K562 (cell line): Measurements from ENCODE around the gene LRRTM4. TPM values are rescaled to one million over a fixed set of nuclear protein-coding genes. Genes with fewer than 3 reads are reported as not detected.

Experiments
- ATAC-seq: fragments of 200-7000 bp; cut with Tn5 transposase; 3 replicates; pipeline ENCODE4 v1.9.1; 2020; ENCODE audit warnings: moderate library complexity
- BruUV-seq: library from RNA; stranded (reverse); fragments of 400-500 nt; replicated peaks from 2 replicates; lab custom pipeline; 2021; lab: Mats Ljungman, UMichigan
- CTCF ChIA-PET: fragments of 300-600 bp; formaldehyde crosslinking; extraction: SDS; loops from one replicate; lab custom pipeline; 2021; ENCODE audit warnings: low intra/inter-chr PET ratio; lab: Yijun Ruan, JAX
- POLR2A ChIA-PET: fragments of 300-600, 350-650 bp; sonication (Branson Sonifier 250); formaldehyde crosslinking; extraction: SDS; loops from one replicate; lab custom pipeline; 2021; ENCODE audit warnings: antibody characterized with exemption, inconsistent platforms; lab: Yijun Ruan, JAX
- DNase-seq, 4 experiments: peaks; one replicate each; pipeline versions ENCODE4 v3.0.0 to v3.0.0-alpha.2; 2011 to 2018; ENCODE audit warnings: low spot score in 3 of 4, mixed read lengths in 3 of 4; ENCODE audit errors: extremely low read depth in 1 of 4
- FAIRE-seq: peaks from 2 replicates; lab custom pipeline; 2011; peaks lifted over from hg19 to GRCh38; lab: Jason Lieb, UNC
- H2AFZ ChIP-seq: 2 replicates; pipeline ENCODE4 v1.6.0; 2011; ENCODE audit warnings: low read depth, low read length, control low read depth, inconsistent platforms
- H3K27ac ChIP-seq: fragments of 200-600 bp; 3 replicates; pipeline ENCODE4 v1.8.0; 2011; ENCODE audit warnings: low read depth, mild to moderate bottlenecking, control low read depth, inconsistent platforms, low read length, moderate library complexity, mixed read lengths; ENCODE audit errors: extremely low read depth
- H3K27me3 ChIP-seq, 2 experiments: fragments of 300-600 bp in 1 of 2; 2 replicates in 1 of 2; 3 replicates in 1 of 2; pipeline versions ENCODE4 v1.6.0 to v1.8.0; 2011; ENCODE audit warnings: inconsistent platforms in 2 of 2, low read length in 2 of 2, mild to moderate bottlenecking in 1 of 2, mixed read lengths in 1 of 2, moderate library complexity in 1 of 2; ENCODE audit not compliant: control insufficient read depth in 2 of 2, insufficient read depth in 2 of 2
- H3K36me3 ChIP-seq: fragments of 300-600 bp; 3 replicates; pipeline ENCODE4 v1.8.0; 2011; ENCODE audit warnings: mild to moderate bottlenecking, low read length, inconsistent platforms; ENCODE audit not compliant: control insufficient read depth, insufficient read depth
- H3K4me1 ChIP-seq, 2 experiments: fragments of 200-600 bp in 1 of 2; replicated peaks in 1 of 2; 2 replicates in 1 of 2; 3 replicates in 1 of 2; pipeline versions ENCODE4 v1.5.1 to v1.8.0; 2011; ENCODE audit warnings: inconsistent platforms in 2 of 2, low read length in 2 of 2, mild to moderate bottlenecking in 1 of 2, mixed read lengths in 1 of 2, moderate library complexity in 1 of 2; ENCODE audit not compliant: control insufficient read depth in 2 of 2, insufficient read depth in 2 of 2
- H3K4me2 ChIP-seq: 2 replicates; pipeline ENCODE4 v1.6.1; 2011; ENCODE audit warnings: low read length, control low read depth, inconsistent platforms, mixed read lengths; ENCODE audit not compliant: insufficient read depth
- H3K4me3 ChIP-seq: fragments of 200-600 bp; sonication (generic), shearing (Covaris generic); 2 replicates; pipeline ENCODE4 v1.5.1; 2016; ENCODE audit warnings: control low read depth, inconsistent platforms
- H3K79me2 ChIP-seq: fragments of 200-600 bp; 3 replicates; pipeline ENCODE4 v1.8.0; 2011; ENCODE audit warnings: low read length, inconsistent platforms; ENCODE audit not compliant: control insufficient read depth, insufficient read depth
- H3K9ac ChIP-seq, 2 experiments: 2 replicates each; pipeline versions ENCODE4 v1.6.0 to v1.6.1; 2011; ENCODE audit warnings: low read depth in 2 of 2, low read length in 2 of 2, control low read depth in 1 of 2, inconsistent platforms in 1 of 2, mild to moderate bottlenecking in 1 of 2, mixed read lengths in 1 of 2; ENCODE audit not compliant: insufficient read depth in 1 of 2
- H3K9me1 ChIP-seq: one replicate; pipeline ENCODE4 v1.6.0; 2011; ENCODE audit warnings: inconsistent platforms, mild to moderate bottlenecking, low read length, moderate library complexity; ENCODE audit not compliant: control insufficient read depth, insufficient read depth
- H3K9me3 ChIP-seq: replicated peaks from 2 replicates; pipeline ENCODE4 v1.5.1; 2011; ENCODE audit warnings: low read depth, low read length, inconsistent platforms; ENCODE audit not compliant: control insufficient read depth, insufficient read depth
- H4K20me1 ChIP-seq: replicated peaks from 2 replicates; pipeline ENCODE4 v1.6.1; 2011; ENCODE audit warnings: low read length, inconsistent platforms, mixed read lengths; ENCODE audit not compliant: control insufficient read depth, insufficient read depth
- CUX1 ChIP-seq: fragments of 200-800 bp; sonication (Bioruptor generic); IDR thresholded peaks from 2 replicates; pipeline ENCODE4 v1.6.1; 2016; ENCODE audit warnings: missing genetic modification characterization, missing compliant biosample characterization
- DDX20 ChIP-seq: fragments of 450-650 bp; IDR thresholded peaks from 2 replicates; pipeline ENCODE4 v1.6.1; 2016; ENCODE audit warnings: missing genetic modification characterization, low read depth, mild to moderate bottlenecking, missing compliant biosample characterization, moderate library complexity
- DIDO1 ChIP-seq: fragments of 450-650 bp; IDR thresholded peaks from 2 replicates; pipeline ENCODE4 v1.6.1; 2016; ENCODE audit warnings: low read depth, missing biosample characterization, missing genetic modification characterization
- KLF16 ChIP-seq: IDR thresholded peaks from 2 replicates; pipeline ENCODE4 v1.6.1; 2016; ENCODE audit warnings: antibody characterized with exemption
- PHF8 ChIP-seq: fragments of 200-600 bp; sonication (generic); IDR thresholded peaks from 2 replicates; pipeline ENCODE4 v1.6.1; 2012; ENCODE audit warnings: mixed run types, mild to moderate bottlenecking, inconsistent platforms, low read length, moderate library complexity, borderline replicate concordance
- POLR2B ChIP-seq: fragments of 450-650 bp; IDR thresholded peaks from 2 replicates; pipeline ENCODE4 v1.6.1; 2018; ENCODE audit warnings: low read depth; ENCODE audit not compliant: partially characterized antibody
- POLR3G ChIP-seq: IDR thresholded peaks from 2 replicates; pipeline ENCODE4 v1.6.1; 2011; ENCODE audit not compliant: insufficient read length, insufficient replicate concordance; ENCODE audit errors: extremely low read depth
- SAP30 ChIP-seq: fragments of 200-600 bp; sonication (generic); IDR thresholded peaks from 2 replicates; pipeline ENCODE4 v1.6.1; 2012; ENCODE audit warnings: borderline replicate concordance, low read depth, mild to moderate bottlenecking, moderate library complexity, low read length, control low read depth, inconsistent platforms; ENCODE audit not compliant: insufficient read depth, poor library complexity, severe bottlenecking
- STAT5B ChIP-seq: fragments of 250-450 bp; sonication (Bioruptor Pico); IDR thresholded peaks from 2 replicates; pipeline ENCODE4 v1.8.0; 2021; ENCODE audit warnings: mild to moderate bottlenecking, inconsistent platforms
- ZC3H4 ChIP-seq: sonication (generic); formaldehyde crosslinking; IDR thresholded peaks from 2 replicates; pipeline ENCODE4 v1.9.0; 2021; ENCODE audit warnings: missing genetic modification reagents, borderline replicate concordance
- WGBS: fragments of 100-300 bp; shearing (Covaris generic); methylation state at CpG from one replicate; pipeline ENCODE4 v1.1.6; 2016; ENCODE audit warnings: low coverage, mixed read lengths; ENCODE audit not compliant: insufficient coverage; ENCODE audit errors: missing lambda C conversion rate; 5-methylcytosine and 5-hydroxymethylcytosine counted together
- in situ Hi-C: fragments of 300-500 bp; cut with MboI; formaldehyde crosslinking; loops from 4 replicates; pipeline ENCODE4 v1.15.0; 2018; ENCODE audit warnings: inconsistent platforms, mixed read lengths
- intact Hi-C: fragments of 100-400 bp; cut with micrococcal nuclease; formaldehyde crosslinking; loops from 2 replicates; pipeline ENCODE4 v1.14.2; 2022
- polyA plus RNA-seq, 8 experiments: library from polyadenylated mRNA; depleted of rRNA in 4 of 8; stranded (reverse) in 5 of 8; unstranded in 3 of 8; fragments of >200 nt; fragmentation: Nextera tagmentation in 2 of 8; fragmentation: Illumina TruSeq in 1 of 8; extraction: Ambion mirVana in 2 of 8; extraction: Trizol in 1 of 8; gene quantifications; 2 replicates each; pipeline versions ENCODE4 v1.2.1 to v1.2.3, GENCODE V29; 2011 to 2014; ENCODE audit warnings: inconsistent platforms in 1 of 8, missing spikeins in 1 of 8
- total RNA-seq, 7 experiments: library from RNA; depleted of rRNA in 6 of 7; stranded (reverse); fragments of >200 nt in 6 of 7; fragmentation: Illumina TruSeq in 2 of 7; extraction: Trizol in 2 of 7; gene quantifications; 2 replicates each; pipeline versions ENCODE4 v1.2.1 to v1.2.3, GENCODE V29; 2011 to 2021; ENCODE audit warnings: low replicate concordance in 1 of 7
- TF ChIP-seq, protein P1 (sequence below): IDR thresholded peaks from 2 replicates; pipeline ENCODE4 v1.6.1; 2011; ENCODE audit not compliant: insufficient read length; ENCODE audit errors: extremely low read depth
- TF ChIP-seq, protein P2 (sequence below): fragments of 450-650 bp; formaldehyde crosslinking; IDR thresholded peaks from 2 replicates; pipeline ENCODE4 v1.4.0; 2020; ENCODE audit warnings: mild to moderate bottlenecking, moderate library complexity
- TF ChIP-seq, protein P3 (sequence below): fragments of 250-450 bp; sonication (Bioruptor Pico); IDR thresholded peaks from 2 replicates; pipeline ENCODE4 v1.6.1; 2021; ENCODE audit warnings: mild to moderate bottlenecking

Gene LRRTM4
- total and polyA plus RNA-seq, 9 of the 15 experiments (the other 6 are each of a cell fraction or from before 2014, with no cell fraction given), result 0.04 TPM; not detected in 6

DNA sequence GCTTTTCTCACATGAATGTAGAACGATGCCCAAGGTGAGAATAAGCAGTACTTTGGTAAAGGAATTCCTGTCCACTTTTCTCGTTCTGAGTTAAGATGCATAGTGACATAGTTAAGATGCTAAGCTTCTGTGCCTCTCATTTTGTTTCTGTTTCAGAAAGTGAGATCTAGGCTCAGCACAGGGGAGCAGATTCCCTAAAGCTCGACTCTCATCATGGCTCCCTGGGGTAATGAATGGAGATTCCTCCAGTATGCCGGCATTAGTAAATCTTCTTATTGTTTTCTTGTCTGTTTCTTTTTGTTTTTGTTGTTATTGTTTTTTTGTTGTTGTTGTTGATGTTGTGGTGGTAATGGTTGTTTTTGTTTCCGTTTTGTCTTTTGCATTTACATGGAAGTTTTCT, 225.4 kb downstream of the LRRTM4 start:
- Histone ChIP-seq H3K27me3 (no peaks in the 10 kb centered on the region), H3K9ac (no peak overlapping the region), H3K4me2 (no peak overlapping the region), H3K4me3 (no peak overlapping the region), H3K9me3 (no peaks in the 10 kb centered on the region), H3K79me2 (no peaks in the 10 kb centered on the region), H3K36me3 (no peaks in the 10 kb centered on the region), H4K20me1 (no peaks in the 10 kb centered on the region), H3K4me1 (no peaks in the 10 kb centered on the region), H3K27ac (no peak overlapping the region), H2AFZ (no peak overlapping the region), H3K9me1 (no peaks in the 10 kb centered on the region)
- 4% methylated on average over 5 of the region's 5 CpGs for WGBS
- no peak for DNase-seq
- POLR2A ChIA-PET, result no interaction called here
- in situ Hi-C loops, result no loop called here
- CTCF ChIA-PET, result no interaction called here
- no peak for FAIRE-seq
- ATAC-seq, result no peak
- BruUV-seq, result no TSS peak
- intact Hi-C loops, result no loop called here
- no peak for TF ChIP-seq DDX20 (tag)
- no peak for TF ChIP-seq ZC3H4 (CRISPR knock-in tag)
- no peak for TF ChIP-seq KLF16
- TF ChIP-seq PHF8, result no peak
- no peak for TF ChIP-seq SAP30
- no peak for TF ChIP-seq CUX1 (CRISPR knock-in tag)
- no peak for TF ChIP-seq DIDO1 (tag)
- TF ChIP-seq, protein P1, sequence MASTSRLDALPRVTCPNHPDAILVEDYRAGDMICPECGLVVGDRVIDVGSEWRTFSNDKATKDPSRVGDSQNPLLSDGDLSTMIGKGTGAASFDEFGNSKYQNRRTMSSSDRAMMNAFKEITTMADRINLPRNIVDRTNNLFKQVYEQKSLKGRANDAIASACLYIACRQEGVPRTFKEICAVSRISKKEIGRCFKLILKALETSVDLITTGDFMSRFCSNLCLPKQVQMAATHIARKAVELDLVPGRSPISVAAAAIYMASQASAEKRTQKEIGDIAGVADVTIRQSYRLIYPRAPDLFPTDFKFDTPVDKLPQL, result no peak
- no peak for TF ChIP-seq POLR3G
- TF ChIP-seq, protein P2, sequence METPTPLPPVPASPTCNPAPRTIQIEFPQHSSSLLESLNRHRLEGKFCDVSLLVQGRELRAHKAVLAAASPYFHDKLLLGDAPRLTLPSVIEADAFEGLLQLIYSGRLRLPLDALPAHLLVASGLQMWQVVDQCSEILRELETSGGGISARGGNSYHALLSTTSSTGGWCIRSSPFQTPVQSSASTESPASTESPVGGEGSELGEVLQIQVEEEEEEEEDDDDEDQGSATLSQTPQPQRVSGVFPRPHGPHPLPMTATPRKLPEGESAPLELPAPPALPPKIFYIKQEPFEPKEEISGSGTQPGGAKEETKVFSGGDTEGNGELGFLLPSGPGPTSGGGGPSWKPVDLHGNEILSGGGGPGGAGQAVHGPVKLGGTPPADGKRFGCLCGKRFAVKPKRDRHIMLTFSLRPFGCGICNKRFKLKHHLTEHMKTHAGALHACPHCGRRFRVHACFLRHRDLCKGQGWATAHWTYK, result no peak
- no peak for TF ChIP-seq POLR2B
- TF ChIP-seq, protein P3, sequence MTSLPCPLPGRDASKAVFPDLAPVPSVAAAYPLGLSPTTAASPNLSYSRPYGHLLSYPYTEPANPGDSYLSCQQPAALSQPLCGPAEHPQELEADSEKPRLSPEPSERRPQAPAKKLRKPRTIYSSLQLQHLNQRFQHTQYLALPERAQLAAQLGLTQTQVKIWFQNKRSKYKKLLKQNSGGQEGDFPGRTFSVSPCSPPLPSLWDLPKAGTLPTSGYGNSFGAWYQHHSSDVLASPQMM (CRISPR knock-in tag), result no peak
- no peak for TF ChIP-seq STAT5B (CRISPR knock-in tag)
